ENCODE data around the gene INAFM2. TPM values are rescaled to one million over a fixed set of nuclear protein-coding genes. Genes with fewer than 3 reads are reported as not detected.

The INAFM2 gene
- total RNA-seq, 1 donor from 2014 or later, result 9.9 TPM

DNA sequence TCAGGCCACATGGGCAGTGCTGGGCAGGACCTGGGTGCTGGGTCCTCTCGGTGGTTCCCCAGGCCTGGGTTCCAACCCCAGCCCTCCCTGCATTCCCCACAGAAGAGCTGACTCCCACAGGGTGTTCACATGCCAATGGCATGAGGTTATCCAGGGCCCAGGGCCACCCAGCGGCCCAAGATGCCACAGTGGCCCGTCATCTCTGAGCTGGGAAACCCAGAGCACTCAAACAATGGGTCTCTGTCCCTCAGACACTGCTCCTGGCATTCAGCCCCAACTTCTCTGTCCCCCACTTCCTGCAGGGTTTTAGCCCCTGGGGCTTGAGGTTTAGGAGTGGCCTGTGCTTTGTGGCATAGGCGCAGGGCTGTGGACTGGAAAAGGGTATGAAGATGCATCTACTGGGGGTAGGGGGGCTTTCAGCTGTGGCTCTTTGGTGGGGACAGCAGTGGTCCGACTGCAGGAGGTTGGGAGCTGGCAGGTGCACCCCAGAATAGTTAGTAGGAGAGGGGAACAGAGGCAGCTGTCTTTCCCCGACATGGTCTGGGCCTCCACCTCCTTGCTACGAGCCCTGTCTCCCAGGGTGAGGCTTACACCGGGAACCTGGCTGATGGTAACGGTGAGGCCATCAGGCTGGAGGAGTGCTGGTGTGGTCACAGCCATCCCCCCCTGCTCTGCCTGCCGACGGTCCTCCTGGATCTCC lies 15.6 kb downstream of the INAFM2 start:
- intact Hi-C loops (cut with micrococcal nuclease), result loop anchor here (1.0 kb wide), 2 partner anchors 18 to 60 kb away; no protein-coding TSS in a partner anchor

DNA sequence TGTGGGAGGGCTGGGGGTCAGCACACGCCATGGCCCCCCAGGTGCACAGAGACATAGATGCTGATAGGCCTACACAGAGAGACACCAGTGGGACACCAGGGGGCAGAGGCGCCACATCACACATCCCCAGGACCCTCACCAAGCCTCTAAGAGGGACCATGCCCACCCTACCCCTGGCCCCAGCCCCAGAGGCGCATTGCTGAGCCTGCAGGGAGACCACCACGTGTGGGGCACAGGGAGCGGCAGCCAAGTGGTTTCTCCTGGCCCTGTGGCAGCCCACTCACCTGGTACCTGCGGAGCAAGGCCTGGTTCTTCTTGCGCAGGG lies 16.1 kb downstream of the INAFM2 start:
- intact Hi-C loops (cut with micrococcal nuclease), result no loop called here

DNA sequence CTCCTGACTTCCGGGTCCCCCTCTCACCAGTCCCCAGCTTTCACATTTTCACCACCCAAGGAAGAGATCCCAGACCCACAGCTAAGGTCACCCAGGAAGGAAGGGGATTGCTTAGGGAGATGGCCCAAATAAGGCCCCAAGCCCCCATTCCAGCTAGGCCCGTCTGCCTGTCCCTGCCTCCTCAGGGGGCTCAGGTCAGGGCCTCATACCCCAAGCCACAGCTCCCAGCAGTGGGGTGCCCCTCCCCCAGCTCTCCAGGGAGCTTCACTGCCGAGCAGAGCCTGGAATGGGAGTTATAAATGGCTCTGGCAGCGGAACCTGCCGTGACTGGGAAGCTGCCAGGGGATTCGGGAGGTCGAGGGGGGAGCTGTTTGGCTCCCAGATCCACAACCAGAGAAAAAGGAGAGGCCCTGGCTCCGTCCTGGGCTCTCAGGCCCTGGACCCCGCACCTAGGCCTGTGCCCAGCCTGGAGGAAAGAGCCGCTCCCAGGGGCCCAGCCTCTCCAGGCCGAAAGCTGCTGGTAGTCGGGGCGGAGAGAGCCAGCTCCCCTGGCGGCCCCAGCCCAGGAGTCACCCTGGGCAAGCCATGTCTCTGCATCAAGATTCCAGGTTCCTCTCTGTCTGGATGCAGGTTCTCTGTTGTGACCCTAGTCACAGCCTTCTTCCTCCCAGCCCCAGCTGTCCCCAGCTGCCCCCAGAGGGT lies 16.7 kb downstream of the INAFM2 start:
- intact Hi-C loops (cut with micrococcal nuclease), result loop anchor here (5.0 kb wide), 1 partner anchor 67 kb away; the partner anchor contains the start of gene IVD

DNA sequence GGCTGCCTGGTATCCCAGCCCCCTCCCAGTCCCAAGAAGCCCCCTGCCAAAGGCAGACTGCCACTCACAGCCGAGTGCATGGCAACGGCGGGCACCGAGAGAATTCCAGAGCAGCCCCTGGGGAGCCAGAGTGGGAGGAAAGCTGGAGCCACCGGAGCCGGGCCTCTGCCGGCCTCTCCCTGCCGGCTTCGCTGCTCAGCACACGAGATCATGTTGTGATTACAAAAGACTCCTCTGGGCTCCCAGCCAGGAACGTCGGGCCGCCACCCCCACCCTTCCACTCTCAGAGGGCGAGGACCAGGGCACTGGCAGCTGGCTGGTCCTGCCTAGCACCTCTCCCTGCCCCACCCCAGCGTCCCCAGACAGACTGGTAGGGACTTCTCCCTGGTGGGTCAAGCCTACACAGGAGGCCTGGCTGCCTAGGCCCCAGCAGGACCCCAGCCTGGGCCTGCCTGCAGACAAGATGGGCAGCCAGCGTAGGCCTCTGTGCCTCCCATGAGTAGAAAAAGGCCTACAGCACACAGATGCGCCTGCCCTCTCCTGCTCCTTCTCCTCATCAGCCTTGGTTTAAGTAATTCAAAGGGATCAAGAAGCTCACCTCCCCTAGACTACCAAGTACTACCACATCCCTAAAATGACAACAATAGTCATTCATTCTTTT lies 17.4 kb downstream of the INAFM2 start, which contains the start of gene CCDC9B:
CCDC9B (minus strand) TSS at position 200 of the 661 bp plus-strand sequence; CDS start at position 80, 120 bp downstream.
- intact Hi-C loops (cut with micrococcal nuclease), result loop anchor here (5.0 kb wide), 1 partner anchor 66 kb away; the partner anchor contains the start of gene IVD

DNA sequence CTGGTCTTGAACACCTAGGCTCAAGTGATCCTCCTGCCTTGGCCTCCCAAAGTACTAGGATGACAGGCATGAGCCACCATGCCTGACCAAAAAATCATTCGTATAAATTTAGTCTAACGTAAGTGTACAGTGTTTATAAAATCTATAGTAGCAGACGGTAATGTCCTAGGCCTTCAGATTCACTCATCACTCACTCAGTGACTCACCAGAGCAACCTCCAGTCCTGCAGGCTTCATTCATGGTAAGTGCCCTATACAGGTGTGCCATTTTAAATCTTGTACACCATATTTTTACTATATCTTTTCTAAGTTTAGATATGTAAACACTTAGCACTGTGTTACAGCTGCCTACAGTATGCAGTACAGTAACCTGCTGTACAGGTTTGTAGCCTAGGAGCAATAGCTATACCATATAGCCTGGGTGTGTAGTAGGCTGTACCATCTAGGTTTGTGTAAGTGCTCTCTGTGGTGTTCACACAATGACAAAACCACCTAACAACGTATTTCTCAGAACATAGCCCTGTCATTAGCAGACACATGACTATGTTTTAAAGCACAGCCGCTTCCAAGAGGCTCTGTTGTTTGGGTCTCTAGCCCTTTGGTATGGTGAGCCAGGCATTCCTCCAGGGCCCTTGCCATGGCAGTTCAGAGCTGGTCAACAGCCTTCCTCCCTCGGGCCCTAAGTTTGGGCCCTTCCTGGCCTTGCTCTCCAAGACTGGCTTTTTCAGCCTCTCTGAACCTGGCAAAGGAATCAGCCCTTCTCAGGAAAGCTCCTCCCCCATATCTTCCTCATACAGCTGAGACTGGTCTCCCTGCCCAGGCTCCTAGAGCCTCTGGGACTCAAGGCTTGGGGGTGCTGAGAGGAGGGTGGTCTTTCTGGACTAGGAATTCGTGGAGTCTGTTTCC lies 19.2 kb downstream of the INAFM2 start:
- intact Hi-C loops (cut with micrococcal nuclease), result loop anchor here (5.0 kb wide), 1 partner anchor 65 kb away; the partner anchor contains the start of gene IVD

DNA sequence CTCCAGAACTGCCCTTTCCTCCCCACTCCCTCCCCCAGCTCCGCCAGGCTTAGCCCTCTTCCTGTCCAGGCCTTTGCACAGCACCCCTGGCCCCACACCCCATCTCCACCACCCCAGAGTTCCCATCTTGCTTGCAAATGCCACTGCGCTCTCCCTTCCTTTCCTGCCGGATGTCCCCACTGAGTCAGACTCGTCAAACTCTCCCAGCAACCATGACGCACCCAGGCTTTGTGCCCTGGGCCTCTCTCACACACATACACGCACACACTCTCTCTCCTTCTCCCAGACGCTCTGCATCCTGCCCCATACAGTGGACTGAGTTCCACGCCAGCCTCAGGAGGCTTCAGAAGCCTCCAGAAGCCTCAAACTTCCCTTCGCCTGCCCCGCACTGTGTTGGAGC lies 20.0 kb downstream of the INAFM2 start:
- intact Hi-C loops (cut with micrococcal nuclease), result loop anchor here (5.0 kb wide), 1 partner anchor 64 kb away; the partner anchor contains the start of gene IVD

DNA sequence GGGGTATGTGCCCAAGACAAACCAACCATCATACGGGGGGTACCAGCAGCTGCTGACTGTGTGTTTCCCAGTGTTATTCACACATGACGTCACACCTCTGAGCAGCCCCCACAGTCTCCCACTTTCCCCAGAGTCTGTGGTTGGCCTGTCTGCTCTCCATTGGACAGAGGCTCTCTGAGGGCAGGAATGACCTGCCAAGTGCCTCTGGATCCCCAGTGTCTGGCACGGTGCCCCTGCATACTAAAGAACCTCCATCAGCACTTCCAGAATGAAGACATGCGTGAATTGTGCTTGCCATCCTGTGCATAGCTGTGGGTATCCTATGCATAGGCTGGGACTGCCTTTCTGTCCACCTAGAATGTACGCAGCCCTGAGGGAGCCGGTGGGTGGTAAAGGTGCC lies 20.7 kb downstream of the INAFM2 start:
- intact Hi-C loops (cut with micrococcal nuclease), result loop anchor here (1.0 to 5.0 kb wide), 3 partner anchors 24 to 78 kb away; partner anchors contain the start of gene IVD

DNA sequence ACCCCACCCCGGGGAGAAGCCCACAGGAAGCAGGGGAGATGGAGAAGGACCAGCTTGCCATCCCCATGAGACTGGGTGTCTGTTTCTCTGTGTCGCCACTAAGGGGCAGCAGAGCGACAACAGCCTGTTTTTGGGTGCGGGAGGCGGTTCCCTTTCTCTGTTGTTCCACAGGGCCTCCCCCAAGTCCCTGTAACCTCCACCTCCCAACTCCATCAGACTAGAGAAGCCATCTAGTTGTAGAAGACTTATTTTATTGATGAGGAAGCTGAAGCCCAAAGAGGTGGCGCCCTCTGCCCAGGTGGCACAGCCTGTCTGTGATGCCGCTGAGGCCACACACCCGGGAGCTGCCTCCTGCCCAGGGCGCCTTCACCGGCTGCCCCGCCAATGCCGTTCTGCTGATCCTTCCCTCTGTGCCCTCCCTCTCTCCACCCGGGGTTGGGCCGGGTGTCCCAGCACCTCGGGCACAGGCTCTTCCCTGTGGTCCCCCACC lies 21.2 kb downstream of the INAFM2 start:
- intact Hi-C loops (cut with micrococcal nuclease), result loop anchor here (1.0 to 5.0 kb wide), 3 partner anchors 24 to 78 kb away; partner anchors contain the start of gene IVD

DNA sequence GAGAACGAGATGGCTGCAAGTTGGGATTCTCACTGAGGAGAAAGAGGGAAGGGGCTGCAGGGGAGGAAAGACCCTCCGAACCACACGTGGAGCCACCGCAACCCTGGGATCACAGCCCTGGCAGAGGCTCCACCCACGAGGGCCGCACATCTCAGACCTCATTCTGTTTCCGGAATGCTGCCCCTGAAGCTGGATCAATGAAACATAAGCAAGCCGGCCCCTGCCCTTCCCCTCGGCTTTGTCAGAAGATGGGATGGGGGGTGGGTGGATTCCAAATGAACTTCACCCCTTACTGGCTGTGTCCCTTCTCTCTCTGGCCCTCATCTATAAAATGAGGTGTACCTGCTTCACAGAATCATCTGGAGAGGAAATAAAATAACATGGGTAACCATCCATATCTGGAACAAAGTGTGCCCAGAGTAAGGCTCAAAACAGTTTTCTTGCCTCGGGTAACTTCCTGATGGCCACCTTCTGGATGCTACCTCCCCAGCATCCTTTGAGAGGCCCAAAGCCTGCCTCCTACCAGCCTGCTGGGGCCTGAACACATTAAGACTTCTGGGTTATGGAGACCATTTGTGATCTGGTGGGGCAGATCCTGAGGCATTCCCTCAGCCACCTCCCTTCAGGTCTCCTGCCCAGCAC lies 21.9 kb downstream of the INAFM2 start:
- intact Hi-C loops (cut with micrococcal nuclease), result no loop called here

DNA sequence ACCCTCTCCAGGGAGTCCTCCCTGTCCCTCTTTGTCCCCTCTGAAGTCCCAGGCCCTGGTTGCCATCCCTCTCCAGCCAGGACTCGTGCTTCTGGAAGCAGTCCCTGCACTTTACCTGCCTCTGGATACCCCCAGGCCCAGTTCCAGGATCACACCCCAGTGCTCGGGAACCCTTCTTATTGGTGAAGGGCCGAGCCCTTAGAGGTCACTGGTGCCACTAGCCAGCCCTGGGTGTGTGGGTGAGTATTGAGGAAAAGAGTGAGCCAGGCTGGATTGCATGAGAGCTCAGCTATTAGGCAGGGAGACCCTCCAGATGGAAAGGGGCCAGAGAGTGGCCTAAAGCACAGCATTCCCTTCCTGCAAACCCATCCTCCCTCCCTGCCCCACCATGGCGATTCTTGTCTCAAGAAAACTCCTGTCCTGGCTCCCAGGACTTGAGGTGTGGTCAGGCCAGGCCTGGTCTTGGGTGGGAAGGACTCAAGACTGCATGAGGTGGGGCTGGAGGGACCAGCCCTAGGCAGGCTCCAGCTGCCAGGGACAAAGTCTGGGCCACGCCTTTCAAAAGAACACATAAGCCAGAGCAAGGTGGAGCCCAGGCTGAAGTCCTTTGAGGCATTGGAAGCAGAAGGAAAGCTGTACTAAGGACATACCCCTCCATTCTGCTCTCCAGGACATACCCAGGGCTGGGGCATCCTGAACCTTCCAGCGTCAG lies 22.5 kb downstream of the INAFM2 start:
- intact Hi-C loops (cut with micrococcal nuclease), result no loop called here

DNA sequence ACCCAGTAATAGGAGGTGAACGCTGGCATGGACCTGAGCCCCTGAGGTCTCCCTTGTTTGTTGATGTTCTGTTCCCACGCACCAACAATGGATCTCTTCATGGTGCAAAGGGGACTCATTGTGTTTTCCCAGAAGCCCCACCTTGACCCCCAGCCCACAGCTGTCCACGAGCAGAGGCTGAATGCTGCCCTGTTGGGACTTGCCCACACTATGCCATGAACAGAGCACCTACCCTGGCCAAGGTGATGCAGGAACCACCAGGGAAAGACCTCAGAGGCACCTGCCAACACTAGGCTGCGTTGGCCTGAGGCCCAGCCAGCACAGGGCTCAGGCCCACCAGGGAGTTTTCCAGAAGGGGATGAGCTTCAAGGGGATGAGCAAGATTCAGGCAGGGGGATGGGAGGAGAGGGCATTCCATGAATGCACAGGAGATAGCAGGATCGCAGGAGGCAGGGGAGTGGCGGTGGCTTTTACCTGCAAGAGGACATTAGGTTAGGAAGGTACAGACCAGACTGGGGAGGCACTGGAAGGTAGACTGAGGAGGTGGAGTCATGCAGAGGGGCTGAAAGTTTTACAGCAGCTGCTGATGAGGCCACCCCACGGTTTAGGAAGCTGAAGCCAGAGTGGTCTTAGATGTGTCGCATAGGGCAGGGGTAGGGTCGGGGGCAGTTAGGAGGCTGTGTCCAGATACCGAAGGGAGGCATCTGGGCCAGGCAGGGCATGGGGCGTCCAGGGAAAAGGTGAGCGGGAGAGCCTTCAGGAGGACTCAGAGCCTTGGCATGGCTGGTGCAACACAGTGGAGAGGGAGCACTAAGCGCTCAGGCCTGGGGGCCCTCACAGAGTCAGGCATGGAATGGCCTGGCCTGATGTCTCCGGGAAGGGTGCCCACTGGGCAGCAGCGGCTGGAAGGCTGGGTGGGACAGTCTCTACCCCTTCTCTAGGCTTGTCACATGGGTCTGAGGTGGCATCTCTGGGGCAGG lies 23.4 kb downstream of the INAFM2 start:
- intact Hi-C loops (cut with micrococcal nuclease), result no loop called here

DNA sequence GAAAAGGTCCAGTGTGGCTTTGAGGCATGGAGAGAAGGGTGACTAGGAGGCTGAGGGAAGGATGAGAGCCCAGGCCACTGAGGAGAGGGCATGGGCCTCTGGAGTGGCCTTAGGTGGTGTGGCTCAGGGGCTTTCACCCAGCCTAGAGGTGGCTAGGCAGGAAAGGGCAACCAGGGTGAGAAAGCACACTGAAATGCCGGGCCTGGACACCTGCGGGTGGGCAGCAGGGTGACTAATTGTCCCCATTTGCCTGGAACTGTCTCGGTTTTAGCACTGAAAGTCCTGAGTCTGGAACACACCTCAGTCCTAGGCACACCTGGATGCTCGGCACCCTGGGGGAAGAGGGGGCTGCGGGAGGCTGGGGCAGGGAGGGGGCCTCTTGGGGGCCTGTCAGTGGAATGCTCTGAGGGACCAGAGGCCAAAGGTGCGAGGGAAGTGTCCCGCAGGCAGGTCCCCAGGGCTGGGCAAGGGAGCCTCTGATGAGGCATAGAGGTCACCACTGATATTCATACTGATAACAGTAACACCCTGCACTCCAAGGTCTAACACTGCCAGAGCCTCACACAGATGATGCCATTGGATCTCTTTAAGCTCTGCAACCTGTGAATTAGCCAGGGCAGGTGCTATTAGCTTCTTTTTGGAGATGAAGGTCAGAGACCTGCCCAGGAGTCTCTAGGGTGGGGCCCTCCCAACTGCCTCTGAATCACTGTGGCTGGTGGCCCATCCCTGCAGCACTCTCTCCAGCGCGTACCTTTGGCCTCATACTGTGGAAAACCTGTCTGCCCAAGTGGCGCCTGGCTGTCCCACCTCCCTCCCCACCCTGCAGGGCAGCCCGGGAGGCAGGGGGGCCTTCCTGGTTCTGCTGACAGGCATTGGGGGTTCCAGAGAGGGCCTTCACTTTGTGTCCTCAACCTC lies 24.3 kb downstream of the INAFM2 start:
- intact Hi-C loops (cut with micrococcal nuclease), result no loop called here

DNA sequence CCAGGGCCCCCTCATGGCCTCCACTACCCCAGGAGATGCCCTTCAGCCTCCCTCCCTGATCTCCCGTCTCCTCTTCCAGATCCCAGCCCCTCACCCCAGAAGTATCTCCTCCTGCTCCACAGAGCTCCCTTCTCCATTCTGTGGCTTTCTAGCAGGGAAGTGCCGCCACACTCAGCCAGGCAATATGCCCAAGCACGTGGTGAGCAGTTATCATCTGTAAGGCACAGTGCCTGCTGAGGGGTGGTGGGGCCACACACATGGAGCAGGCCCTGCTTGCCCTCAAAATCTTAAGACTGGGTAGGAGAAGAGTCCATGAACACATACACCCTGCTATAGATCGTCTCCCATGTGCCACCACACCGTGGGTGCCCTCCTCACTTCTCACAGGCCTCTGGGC lies 25.0 kb downstream of the INAFM2 start:
- intact Hi-C loops (cut with micrococcal nuclease), result no loop called here

DNA sequence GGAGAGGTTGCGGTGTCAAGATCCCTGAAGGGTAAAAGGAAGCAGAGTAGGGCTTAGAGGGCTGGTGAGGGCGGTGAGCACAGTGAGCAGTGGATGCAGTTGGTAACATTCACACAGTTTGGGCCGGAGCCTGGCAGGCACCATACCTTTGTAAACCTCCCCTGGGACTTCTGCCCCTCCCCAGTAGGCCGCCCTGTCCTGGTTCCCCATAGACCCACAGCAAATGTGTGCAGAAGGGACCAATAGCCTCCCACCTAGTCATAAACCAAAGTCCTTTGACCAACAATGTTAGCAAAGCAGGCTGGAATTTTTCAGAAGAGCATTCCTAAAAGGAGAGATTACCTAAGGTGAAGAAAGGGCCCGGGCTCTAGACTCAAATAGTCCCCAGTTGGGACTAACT lies 25.7 kb downstream of the INAFM2 start:
- intact Hi-C loops (cut with micrococcal nuclease), result no loop called here

DNA sequence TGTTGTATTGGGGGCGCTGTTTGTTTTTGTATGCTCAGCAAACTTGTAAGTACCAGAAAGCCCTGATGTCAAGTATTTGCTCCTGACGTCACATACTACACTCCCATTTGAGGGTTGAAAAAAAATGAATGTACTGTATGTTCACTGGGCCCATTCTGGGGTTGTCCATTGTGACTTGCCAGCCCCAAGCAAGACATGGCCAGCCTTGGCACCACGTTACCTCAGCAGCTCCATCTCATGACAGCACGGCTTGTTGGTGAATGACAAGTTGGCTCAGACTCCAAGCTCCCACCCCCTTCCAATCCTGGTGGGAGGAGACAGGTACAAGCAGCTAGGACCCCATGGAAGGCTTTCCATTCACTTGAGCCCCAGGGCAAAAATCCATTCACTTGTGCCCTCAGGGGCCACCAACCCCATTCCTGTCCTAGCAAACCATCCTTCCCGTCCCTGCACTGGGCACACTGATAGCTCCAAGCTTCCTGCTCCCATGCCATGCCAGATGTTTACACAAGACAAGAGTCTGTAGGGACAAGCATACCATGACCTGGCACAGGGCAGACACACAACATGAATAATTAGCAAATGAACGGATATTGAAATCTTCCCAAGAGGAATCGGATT lies 28.9 kb downstream of the INAFM2 start:
- intact Hi-C loops (cut with micrococcal nuclease), result no loop called here

DNA sequence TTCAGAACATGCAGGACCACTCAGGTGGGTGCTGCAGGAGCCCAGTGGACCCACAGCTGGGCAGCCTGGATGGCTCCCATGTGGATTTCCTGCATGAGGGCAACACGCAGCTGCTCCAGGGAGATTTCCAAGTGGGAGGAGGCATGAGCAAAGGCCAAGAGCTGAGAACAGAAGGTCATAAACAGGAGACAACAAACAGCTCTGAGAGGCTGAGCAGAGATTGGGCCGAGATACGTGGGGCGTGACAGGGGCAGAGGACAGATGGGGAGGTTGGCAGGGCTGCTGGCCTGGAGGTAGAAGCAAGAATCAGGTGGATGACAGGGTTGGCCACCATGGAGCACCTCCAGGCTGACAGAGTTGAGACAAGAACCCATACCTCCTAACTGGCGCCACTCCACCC lies 30.2 kb downstream of the INAFM2 start:
- intact Hi-C loops (cut with micrococcal nuclease), result no loop called here

All from T-helper 2 cell treated with Interferon-gamma antibody and Interleukin-4, amounts not matched to agents 100 ng/mL and 5 ng/mL, for 36 hours (primary cell).